Endothelial cell of umbilical vein (primary cell): ENCODE data around the gene ZSCAN12. TPM values are rescaled to one million over a fixed set of nuclear protein-coding genes. Genes with fewer than 3 reads are reported as not detected.

Source experiments
- BruUV-seq: library from RNA; stranded (reverse); fragments of 400-500 nt; replicated peaks from 2 replicates; lab custom pipeline; 2021; lab: Mats Ljungman, UMichigan
- CTCF ChIA-PET: fragments of 300-600, 350-600 bp; sonication (Branson Sonifier 250); formaldehyde crosslinking; loops from one replicate; lab custom pipeline; 2021; ENCODE audit warnings: antibody characterized with exemption, inconsistent platforms; lab: Charles Lee
- POLR2A ChIA-PET: fragments of 300-600, 350-600 bp; sonication (Branson Sonifier 250); formaldehyde crosslinking; loops from one replicate; lab custom pipeline; 2021; ENCODE audit warnings: antibody characterized with exemption, inconsistent platforms; lab: Charles Lee
- DNase-seq: peaks from one replicate; pipeline ENCODE4 v3.0.0-alpha.2; 2011; ENCODE audit warnings: low read depth, low spot score
- FAIRE-seq: peaks from 2 replicates; lab custom pipeline; 2011; peaks lifted over from hg19 to GRCh38; lab: Jason Lieb, UNC
- H2AFZ ChIP-seq: 2 replicates; pipeline ENCODE4 v1.6.0; 2012; ENCODE audit warnings: low read depth, low read length, control low read depth, inconsistent platforms
- H3K27ac ChIP-seq: 2 replicates; pipeline ENCODE4 v1.5.1; 2011; ENCODE audit warnings: low read depth, mild to moderate bottlenecking, control low read depth, low read length, moderate library complexity; ENCODE audit not compliant: insufficient read depth
- H3K27me3 ChIP-seq, 2 experiments: 2 replicates each; pipeline versions ENCODE4 v1.6.0 to v1.6.1; 2011; ENCODE audit warnings: low read length in 2 of 2, mixed read lengths in 1 of 2; ENCODE audit not compliant: control insufficient read depth in 2 of 2, insufficient read depth in 2 of 2
- H3K36me3 ChIP-seq, 2 experiments: 2 replicates in 1 of 2; 3 replicates in 1 of 2; pipeline ENCODE4 v1.5.1; 2011; ENCODE audit warnings: low read length in 2 of 2, mild to moderate bottlenecking in 1 of 2, moderate library complexity in 1 of 2; ENCODE audit not compliant: control insufficient read depth in 2 of 2, insufficient read depth in 2 of 2; ENCODE audit errors: extremely low read depth in 1 of 2
- H3K4me1 ChIP-seq: 3 replicates; pipeline ENCODE4 v1.5.1; 2011; ENCODE audit warnings: mild to moderate bottlenecking, low read length; ENCODE audit not compliant: control insufficient read depth, insufficient read depth; ENCODE audit errors: extremely low read depth
- H3K4me2 ChIP-seq: 2 replicates; pipeline ENCODE4 v1.6.1; 2011; ENCODE audit warnings: low read length, control low read depth, mixed read lengths; ENCODE audit not compliant: insufficient read depth
- H3K4me3 ChIP-seq, 3 experiments: fragments of 200-600 bp in 1 of 3; sonication (generic), shearing (Covaris generic) in 1 of 3; replicated peaks in 1 of 3; 2 replicates each; pipeline ENCODE4 v1.5.1; 2011 to 2016; ENCODE audit warnings: control low read depth in 3 of 3, low read length in 3 of 3, mild to moderate bottlenecking in 2 of 3, inconsistent platforms in 1 of 3, low read depth in 1 of 3, moderate library complexity in 1 of 3; ENCODE audit not compliant: insufficient read depth in 1 of 3
- H3K79me2 ChIP-seq: 2 replicates; pipeline ENCODE4 v1.6.0; 2012; ENCODE audit warnings: low read length, inconsistent platforms; ENCODE audit not compliant: control insufficient read depth, insufficient read depth
- H3K9ac ChIP-seq: replicated peaks from 2 replicates; pipeline ENCODE3; 2011; ENCODE audit warnings: low read length, control low read depth; ENCODE audit not compliant: insufficient read depth; ENCODE audit errors: extremely low read depth
- H3K9me1 ChIP-seq: replicated peaks from 3 replicates; pipeline ENCODE4 v1.6.0; 2011; ENCODE audit warnings: mild to moderate bottlenecking, low read length; ENCODE audit not compliant: control insufficient read depth, insufficient read depth; ENCODE audit errors: extremely low read depth
- H3K9me3 ChIP-seq: replicated peaks from 2 replicates; pipeline ENCODE4 v1.5.1; 2012; ENCODE audit warnings: low read length, inconsistent platforms; ENCODE audit not compliant: control insufficient read depth, insufficient read depth
- H4K20me1 ChIP-seq: replicated peaks from 2 replicates; pipeline ENCODE3; 2011; ENCODE audit warnings: mild to moderate bottlenecking, low read length; ENCODE audit not compliant: control insufficient read depth, insufficient read depth; ENCODE audit errors: extremely low read depth
- CTCF ChIP-seq, 2 donors: IDR thresholded peaks; 1 replicate in 1 of 2; 2 replicates in 1 of 2; pipeline ENCODE4 v1.5.1; 2011; ENCODE audit warnings: low read length in 2 of 2, mild to moderate bottlenecking in 2 of 2, moderate library complexity in 2 of 2, control low read depth in 1 of 2, inconsistent platforms in 1 of 2, low read depth in 1 of 2; ENCODE audit not compliant: insufficient read depth in 1 of 2; ENCODE audit errors: extremely low read depth in 1 of 2
- EZH2 ChIP-seq: IDR thresholded peaks from 2 replicates; pipeline ENCODE4 v1.6.1; 2012; ENCODE audit warnings: borderline replicate concordance, low read depth, mild to moderate bottlenecking, moderate library complexity, low read length, inconsistent platforms; ENCODE audit not compliant: severe bottlenecking
- FOS ChIP-seq: IDR thresholded peaks from 2 replicates; pipeline ENCODE4 v1.6.1; 2011; ENCODE audit warnings: mild to moderate bottlenecking, low read length, moderate library complexity, borderline replicate concordance; ENCODE audit not compliant: insufficient read depth
- GATA2 ChIP-seq: IDR thresholded peaks from 2 replicates; pipeline ENCODE4 v1.7.0; 2011; ENCODE audit warnings: low read depth, mild to moderate bottlenecking, moderate library complexity, mixed read lengths, low read length; ENCODE audit not compliant: insufficient read length, insufficient read depth
- JUN ChIP-seq: IDR thresholded peaks from 2 replicates; pipeline ENCODE4 v1.6.1; 2011; ENCODE audit warnings: borderline replicate concordance, low read depth; ENCODE audit not compliant: insufficient read length, insufficient read depth
- MAX ChIP-seq: IDR thresholded peaks from 2 replicates; pipeline ENCODE4 v1.6.1; 2011; ENCODE audit not compliant: insufficient read depth, insufficient read length
- MYC ChIP-seq: IDR thresholded peaks from one replicate; pipeline ENCODE4 v1.6.1; 2011; ENCODE audit warnings: mild to moderate bottlenecking, low read depth, low read length
- POLR2A ChIP-seq: IDR thresholded peaks from 2 replicates; pipeline ENCODE4 v1.6.1; 2012; ENCODE audit warnings: low read depth, mild to moderate bottlenecking, control low read depth, low read length
- POLR2AphosphoS5 ChIP-seq: IDR thresholded peaks from 2 replicates; pipeline ENCODE4 v1.6.1; 2012; ENCODE audit warnings: low read depth, mild to moderate bottlenecking, control low read depth, low read length, moderate library complexity; ENCODE audit not compliant: insufficient read depth
- dilution Hi-C: fragments of 300-500 bp; cut with MboI; formaldehyde crosslinking; loops from one replicate; pipeline ENCODE4 v1.15.0; 2019; ENCODE audit warnings: low sequenced_read_pairs; ENCODE audit not compliant: extremely low pct_ligation_motif_present
- intact Hi-C: fragments of 100-400 bp; cut with micrococcal nuclease; formaldehyde crosslinking; loops from one replicate; pipeline ENCODE4 v1.10.0; 2022
- polyA plus RNA-seq, 4 experiments: library from polyadenylated mRNA; depleted of rRNA in 3 of 4; stranded (reverse) in 3 of 4; unstranded in 1 of 4; fragments of >200 nt; gene quantifications; 2 replicates each; pipeline versions ENCODE4 v1.2.1 to v1.2.3, GENCODE V29; 2011 to 2012; ENCODE audit warnings: missing spikeins in 1 of 4
- total RNA-seq: library from RNA; stranded (reverse); gene quantifications from 2 replicates; pipeline ENCODE4 v1.2.3, GENCODE V29; 2021

ZSCAN12 gene
- total and polyA plus RNA-seq, 2 donors (not counting 3 experiments of a cell fraction or from before 2014, with no cell fraction given): 1.3 to 4.4 TPM

- CTCF ChIA-PET: interaction anchor here (1.1 to 4.8 kb wide), 6 partner anchors 18 to 192 kb away, joined by 3 to 33 read pairs (median 4); no protein-coding TSS in a partner anchor
Measured at GRCh38 chr6:28335040-28335563, 64.4 kb downstream of the ZSCAN12 start.

More at GRCh38 chr6:28335040-28335563, 64.4 kb downstream of the ZSCAN12 start:
- Histone ChIP-seq H3K9me3 (no peaks in the 10 kb centered on the region), H3K36me3 (no peaks in the 10 kb centered on the region), H3K27me3 (no peaks in the 10 kb centered on the region), H3K4me2 (peak overlapping the region; percentile 88), H3K4me3 (peak overlapping the region in 2 of 3 experiments; percentile 19 to 79), H4K20me1 (no peaks in the 10 kb centered on the region), H3K79me2 (no peaks in the 10 kb centered on the region), H3K4me1 (peaks cover 15% of the 10 kb centered on the region), H3K27ac (peak overlapping the region; percentile 96), H2AFZ (peak overlapping the region; percentile 78), H3K9ac (peak overlapping the region; percentile 96), H3K9me1 (no peaks in the 10 kb centered on the region)
- FAIRE-seq: no peak
- dilution Hi-C loops (no loop called here), intact Hi-C loops (loop anchor here (1.0 to 5.0 kb wide), 6 partner anchors 53 to 1292 kb away; partner anchors contain the start of genes PGBD1, ZNF165 and ZSCAN9)
- POLR2A ChIA-PET: interaction anchor here (0.5 to 2.0 kb wide), 13 partner anchors 13 to 527 kb away, joined by 3 to 15 read pairs (median 3); partner anchors contain the start of genes PGBD1, ZKSCAN4, ZKSCAN8 and ZSCAN26
- DNase-seq: no peak
- no peak for TF ChIP-seq JUN
- TF ChIP-seq POLR2AphosphoS5: no peak
- no peak for TF ChIP-seq MYC
- TF ChIP-seq FOS: no peak
- TF ChIP-seq GATA2: no peak
- no peak for TF ChIP-seq CTCF (IDR thresholded peaks at IDR 0.05; ENCODE audit: extremely low read depth in 1 of 2, insufficient read depth in 1 of 2, low read depth in 1 of 2, low read length in 2 of 2)
- no peak for TF ChIP-seq POLR2A
- no peak for TF ChIP-seq EZH2
- no peak for TF ChIP-seq MAX
- TSS peak; percentile 72 for BruUV-seq
